Measurements from ENCODE around the gene TOP3B. TPM values are rescaled to one million over a fixed set of nuclear protein-coding genes. Genes with fewer than 3 reads are reported as not detected.

Gene TOP3B
- total RNA-seq, 1 donor from 2014 or later, result 83.5 TPM

GRCh38 chr22:21909871-21910270, 72.7 kb downstream of the TOP3B start:
- no peak for DNase-seq
- Mint-ChIP-seq H3K4me3 (ENCODE audit: unreplicated experiment) (no peak overlapping the region), H3K4me1 (ENCODE audit: low read depth, unreplicated experiment) (no peaks in the 10 kb centered on the region), H3K36me3 (ENCODE audit: unreplicated experiment) (no peaks in the 10 kb centered on the region), H3K9me3 (ENCODE audit: unreplicated experiment) (peaks cover 4% of the 10 kb centered on the region), H3K27ac (ENCODE audit: unreplicated experiment) (no peak overlapping the region), H3K27me3 (ENCODE audit: unreplicated experiment) (peaks cover 5% of the 10 kb centered on the region)
- TF ChIP-seq CTCF (IDR thresholded peaks at IDR 0.05; ENCODE audit: partially characterized antibody, unreplicated experiment), result no peak

GRCh38 chr22:21907638-21908522, 74.7 kb downstream of the TOP3B start:
- peaks cover 5% of the 10 kb centered on the region for H3K27me3 Mint-ChIP-seq (ENCODE audit: unreplicated experiment)
- no peak for TF ChIP-seq CTCF (IDR thresholded peaks at IDR 0.05; ENCODE audit: partially characterized antibody, unreplicated experiment)

More at GRCh38 chr22:21907638-21908522, 74.7 kb downstream of the TOP3B start:
- no peak for DNase-seq
- Mint-ChIP-seq H3K4me1 (ENCODE audit: low read depth, unreplicated experiment) (no peaks in the 10 kb centered on the region), H3K4me3 (ENCODE audit: unreplicated experiment) (no peak overlapping the region), H3K36me3 (ENCODE audit: unreplicated experiment) (no peaks in the 10 kb centered on the region), H3K9me3 (ENCODE audit: unreplicated experiment) (peaks cover 4% of the 10 kb centered on the region), H3K27ac (ENCODE audit: unreplicated experiment) (no peak overlapping the region)

Other genes starting within 250 kb of the TOP3B start
- gene YPEL1, start 247.0 kb downstream of the TOP3B start, total RNA-seq (ENCODE audit: unreplicated experiment), result 71.2 TPM
- gene MAPK1, start 115.1 kb downstream of the TOP3B start, total RNA-seq (ENCODE audit: unreplicated experiment), result 148 TPM
- 40.1 TPM for gene PPM1F, start 29.9 kb downstream of the TOP3B start, total RNA-seq (ENCODE audit: unreplicated experiment)

Measured in glutamatergic neuron (in vitro differentiated cells).